Karpas-422 (cell line): ENCODE results near the gene MSX1. TPM values are rescaled to one million over a fixed set of nuclear protein-coding genes. Genes with fewer than 3 reads are reported as not detected.

Experiments
- DNase-seq: peaks from one replicate; pipeline ENCODE4 v3.0.0-alpha.2; 2015
- H2AFZ ChIP-seq: fragments of 200-600 bp; sonication (generic); 2 replicates; pipeline ENCODE4 v1.6.1; 2014; ENCODE audit warnings: antibody characterized with exemption, low read length, mixed read lengths
- H3K27ac ChIP-seq: fragments of 200-600 bp; sonication (generic); 2 replicates; pipeline ENCODE4 v1.5.1; 2014; ENCODE audit warnings: mild to moderate bottlenecking, low read length, moderate library complexity
- H3K27me3 ChIP-seq: fragments of 200-600 bp; sonication (generic); 2 replicates; pipeline ENCODE4 v1.6.1; 2014; ENCODE audit warnings: low read length, mixed read lengths
- H3K36me3 ChIP-seq: fragments of 200-600 bp; sonication (generic); 2 replicates; pipeline ENCODE4 v1.6.1; 2014; ENCODE audit warnings: low read length, mixed read lengths; ENCODE audit not compliant: insufficient read depth
- H3K4me1 ChIP-seq: fragments of 200-600 bp; sonication (generic); 2 replicates; pipeline ENCODE4 v1.6.1; 2014; ENCODE audit warnings: mild to moderate bottlenecking, low read length, mixed read lengths
- H3K4me2 ChIP-seq: fragments of 200-600 bp; sonication (generic); 2 replicates; pipeline ENCODE4 v1.6.1; 2014; ENCODE audit warnings: low read length, low read depth, mild to moderate bottlenecking; ENCODE audit not compliant: poor library complexity, severe bottlenecking
- H3K4me3 ChIP-seq: fragments of 200-600 bp; sonication (generic); 2 replicates; pipeline ENCODE4 v1.5.1; 2014; ENCODE audit warnings: mild to moderate bottlenecking, antibody characterized with exemption, low read length, mixed read lengths
- H3K79me2 ChIP-seq: fragments of 200-600 bp; sonication (generic); 2 replicates; pipeline ENCODE4 v1.6.1; 2014; ENCODE audit warnings: mild to moderate bottlenecking, low read length, mixed read lengths
- H3K9ac ChIP-seq: fragments of 200-600 bp; sonication (generic); 2 replicates; pipeline ENCODE4 v1.6.0; 2014; ENCODE audit warnings: low read length
- H3K9me2 ChIP-seq: fragments of 200-600 bp; sonication (generic), shearing (Covaris generic); replicated peaks from 2 replicates; pipeline ENCODE4 v1.6.0; 2014; ENCODE audit warnings: mild to moderate bottlenecking, low read length, moderate library complexity; ENCODE audit not compliant: insufficient read depth
- H3K9me3 ChIP-seq: fragments of 300-700, 200-600 bp; sonication (generic); 2 replicates; pipeline ENCODE4 v1.6.1; 2014; ENCODE audit warnings: low read length, mixed read lengths
- H4K20me1 ChIP-seq: fragments of 200-600 bp; sonication (generic); 2 replicates; pipeline ENCODE4 v1.6.1; 2014; ENCODE audit warnings: mild to moderate bottlenecking, antibody characterized with exemption, low read length, low read depth; ENCODE audit not compliant: insufficient read depth
- total RNA-seq: library from RNA; depleted of rRNA; stranded (reverse); fragments of >200 nt; shearing (Covaris generic); gene quantifications from 2 replicates; pipeline ENCODE4 v1.2.3, GENCODE V29; 2014; ENCODE audit warnings: low replicate concordance

Gene MSX1
- total RNA-seq, 1 experiment from 2014 or later: 4.5 TPM

DNA sequence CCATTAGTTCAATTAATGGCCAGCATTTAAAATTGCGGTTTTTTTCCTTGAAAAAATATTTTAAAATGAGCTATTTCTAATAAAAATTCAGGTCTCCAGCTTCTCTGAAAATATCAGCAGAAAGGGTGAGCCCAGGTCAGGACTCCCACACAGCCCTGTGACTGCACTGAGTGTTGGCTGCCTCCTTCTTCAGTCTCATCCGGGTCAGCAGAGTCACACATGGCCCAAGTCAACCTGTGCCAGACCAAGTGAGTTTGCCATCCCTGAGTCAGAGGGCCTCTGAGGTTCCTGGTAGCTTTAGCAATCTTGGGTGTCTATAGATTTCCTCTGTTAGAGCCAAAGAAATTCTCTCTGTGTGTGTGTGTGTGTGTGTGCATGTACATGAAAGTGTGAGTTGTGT is 22.1 kb upstream of the MSX1 start:
- no peaks in the 10 kb centered on the region for H4K20me1 ChIP-seq
- no peak overlapping the region for H3K9ac ChIP-seq
- H3K79me2 ChIP-seq: no peaks in the 10 kb centered on the region
- no peak overlapping the region for H3K4me3 ChIP-seq
- H3K36me3 ChIP-seq: no peaks in the 10 kb centered on the region
- H3K4me1 ChIP-seq: no peaks in the 10 kb centered on the region
- no peaks in the 10 kb centered on the region for H3K9me2 ChIP-seq
- no peak overlapping the region for H3K4me2 ChIP-seq
- DNase-seq: no peak
- no peaks in the 10 kb centered on the region for H3K27me3 ChIP-seq
- no peaks in the 10 kb centered on the region for H3K9me3 ChIP-seq
- no peak overlapping the region for H3K27ac ChIP-seq
- H2AFZ ChIP-seq: no peak overlapping the region

DNA sequence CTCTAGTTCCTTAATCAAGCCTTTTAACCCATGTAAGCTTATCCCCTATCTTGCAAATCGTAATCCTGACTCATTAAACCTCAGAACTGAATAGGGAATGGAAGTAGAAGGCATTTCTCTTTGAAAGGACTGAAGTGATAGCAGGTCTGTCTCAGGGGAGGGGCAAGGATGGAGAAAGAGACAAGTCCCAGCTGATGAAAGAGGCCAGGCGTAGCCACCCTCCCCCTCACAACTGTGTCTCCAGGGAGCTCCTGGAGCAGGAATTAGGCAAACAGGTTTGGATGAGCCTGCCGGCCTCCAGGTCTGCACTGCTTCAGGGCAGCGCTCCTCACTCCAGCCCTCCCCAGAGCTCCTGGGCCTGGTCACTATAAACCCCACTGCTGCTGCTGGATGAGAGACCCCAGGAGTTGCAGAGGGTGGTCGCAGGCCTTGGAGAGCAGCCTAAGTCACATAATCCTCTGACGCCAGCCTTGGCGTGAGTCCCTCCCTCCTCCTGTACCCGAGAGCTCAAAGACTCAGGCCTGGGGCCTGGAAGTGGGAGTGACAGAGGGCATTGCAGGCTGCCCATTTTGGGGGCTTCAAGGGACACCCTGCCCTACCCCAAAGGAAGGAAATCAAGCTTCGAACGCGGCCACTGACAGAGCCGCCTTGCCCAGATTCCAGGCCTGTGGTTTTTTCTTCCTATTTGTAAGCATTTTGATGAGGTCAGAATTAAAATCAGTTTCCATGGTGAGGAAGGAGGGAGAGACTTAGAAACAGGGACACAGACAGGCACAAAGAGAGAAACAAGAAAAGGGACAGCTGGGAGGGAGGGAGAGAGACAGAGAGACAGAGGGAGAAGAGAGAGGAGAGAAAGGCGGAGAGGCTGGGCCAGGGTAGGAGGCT is 21.2 kb upstream of the MSX1 start:
- H3K4me2 ChIP-seq: no peak overlapping the region
- no peaks in the 10 kb centered on the region for H3K4me1 ChIP-seq
- H3K36me3 ChIP-seq: no peaks in the 10 kb centered on the region
- no peak overlapping the region for H3K4me3 ChIP-seq
- no peaks in the 10 kb centered on the region for H3K9me2 ChIP-seq
- H3K9me3 ChIP-seq: no peaks in the 10 kb centered on the region
- H3K27ac ChIP-seq: no peak overlapping the region
- no peaks in the 10 kb centered on the region for H4K20me1 ChIP-seq
- H3K27me3 ChIP-seq: no peaks in the 10 kb centered on the region
- no peak overlapping the region for H3K9ac ChIP-seq
- no peak for DNase-seq
- H3K79me2 ChIP-seq: no peaks in the 10 kb centered on the region
- H2AFZ ChIP-seq: no peak overlapping the region

DNA sequence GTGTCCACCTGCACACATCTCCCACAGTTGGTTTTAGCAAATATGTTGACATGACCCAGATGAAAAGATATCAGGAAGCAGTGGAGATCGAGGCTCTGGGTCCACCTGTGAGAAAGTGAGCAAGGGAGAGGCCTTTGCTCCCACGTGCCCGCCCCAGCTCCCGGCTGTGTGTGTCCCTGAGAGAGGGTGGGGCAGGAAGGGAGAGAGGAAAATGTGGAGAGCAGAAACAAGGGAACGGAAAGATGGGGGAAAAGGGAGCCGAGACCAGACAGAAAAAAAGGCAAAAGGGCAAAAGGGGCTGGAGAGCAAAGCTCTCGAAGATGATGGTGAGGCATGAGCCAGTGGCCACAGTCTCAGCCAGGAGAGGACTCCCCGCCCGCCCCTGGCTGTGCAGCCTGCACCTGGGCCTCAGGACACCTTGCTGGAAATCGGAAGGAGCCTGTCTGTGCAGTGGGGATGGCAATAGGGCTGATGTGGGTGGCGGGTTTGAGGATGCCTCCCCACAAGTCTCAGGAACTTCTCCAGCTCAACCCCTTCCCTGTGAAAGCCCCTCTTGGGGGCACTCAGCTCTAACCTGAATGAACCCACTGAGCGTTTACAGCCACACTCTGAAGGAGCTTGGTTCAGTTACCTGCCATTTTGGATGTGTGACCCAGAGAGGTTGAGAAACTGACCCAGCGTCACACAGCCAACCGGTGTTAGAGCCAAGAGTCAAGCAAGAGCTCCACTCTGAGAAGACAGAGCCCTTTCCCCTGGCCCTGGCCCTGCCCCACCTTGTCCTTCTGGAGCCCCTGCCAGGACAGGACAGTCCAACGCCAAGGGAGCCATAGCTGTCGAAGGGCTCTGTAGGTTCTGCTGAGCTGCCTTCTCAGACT is 20.3 kb upstream of the MSX1 start:
- no peaks in the 10 kb centered on the region for H3K36me3 ChIP-seq
- no peak for DNase-seq
- H3K27ac ChIP-seq: no peak overlapping the region
- no peaks in the 10 kb centered on the region for H3K79me2 ChIP-seq
- no peaks in the 10 kb centered on the region for H3K4me1 ChIP-seq
- H2AFZ ChIP-seq: no peak overlapping the region
- H3K9me2 ChIP-seq: no peaks in the 10 kb centered on the region
- no peak overlapping the region for H3K4me3 ChIP-seq
- H3K27me3 ChIP-seq: no peaks in the 10 kb centered on the region
- no peak overlapping the region for H3K9ac ChIP-seq
- no peak overlapping the region for H3K4me2 ChIP-seq
- H4K20me1 ChIP-seq: no peaks in the 10 kb centered on the region
- H3K9me3 ChIP-seq: no peaks in the 10 kb centered on the region

DNA sequence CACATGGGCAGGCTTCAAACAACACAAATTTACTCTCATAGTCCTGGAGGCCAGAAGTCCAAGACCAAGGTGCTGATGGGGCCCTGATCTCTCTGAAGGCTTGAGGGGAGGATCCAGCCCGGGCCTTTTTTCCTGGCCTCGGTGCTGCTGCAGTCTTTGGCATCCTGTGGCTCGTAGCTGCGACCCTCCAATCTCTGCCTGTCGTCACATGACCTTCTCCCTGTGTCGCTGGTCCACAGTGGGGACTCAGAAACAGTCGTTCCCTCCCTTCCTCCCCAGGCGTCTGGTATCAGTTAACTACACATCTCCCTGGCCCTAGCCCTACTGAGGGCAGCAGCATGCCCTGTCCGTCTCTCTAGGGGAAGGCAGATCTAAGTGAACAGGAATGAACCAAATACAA is 19.1 kb upstream of the MSX1 start:
- H3K9me3 ChIP-seq: no peaks in the 10 kb centered on the region
- no peaks in the 10 kb centered on the region for H3K4me1 ChIP-seq
- no peaks in the 10 kb centered on the region for H3K9me2 ChIP-seq
- no peaks in the 10 kb centered on the region for H3K79me2 ChIP-seq
- no peak overlapping the region for H3K4me2 ChIP-seq
- H3K4me3 ChIP-seq: no peak overlapping the region
- no peaks in the 10 kb centered on the region for H4K20me1 ChIP-seq
- no peak overlapping the region for H3K27ac ChIP-seq
- H3K36me3 ChIP-seq: no peaks in the 10 kb centered on the region
- no peaks in the 10 kb centered on the region for H3K27me3 ChIP-seq
- H2AFZ ChIP-seq: no peak overlapping the region
- no peak overlapping the region for H3K9ac ChIP-seq
- no peak for DNase-seq

DNA sequence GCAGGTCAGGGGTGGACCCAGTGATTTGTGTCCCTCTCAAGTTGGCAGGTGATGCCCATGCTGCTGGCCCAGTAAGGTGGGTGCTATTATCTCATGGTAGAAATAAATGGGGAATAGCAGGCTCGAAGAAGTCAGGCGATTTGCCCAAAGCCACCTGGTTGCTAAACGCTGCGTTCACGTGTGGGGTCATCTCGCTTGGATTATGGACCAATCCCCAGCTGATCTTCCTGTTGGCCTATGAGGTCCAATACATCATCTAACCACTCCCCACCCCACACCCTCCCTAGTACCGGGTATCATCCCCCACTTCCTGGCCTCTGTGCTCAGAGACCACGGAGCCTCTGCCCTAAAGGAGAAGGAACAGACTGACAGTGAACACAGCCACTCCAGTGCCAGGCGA is 18.3 kb upstream of the MSX1 start:
- Histone ChIP-seq H3K9ac (no peak overlapping the region), H3K9me2 (no peaks in the 10 kb centered on the region), H3K79me2 (no peaks in the 10 kb centered on the region), H3K4me1 (no peaks in the 10 kb centered on the region), H3K4me2 (no peak overlapping the region), H4K20me1 (no peaks in the 10 kb centered on the region), H3K4me3 (no peak overlapping the region), H2AFZ (no peak overlapping the region), H3K9me3 (no peaks in the 10 kb centered on the region), H3K27me3 (no peaks in the 10 kb centered on the region), H3K36me3 (no peaks in the 10 kb centered on the region), H3K27ac (no peak overlapping the region)
- DNase-seq: no peak

DNA sequence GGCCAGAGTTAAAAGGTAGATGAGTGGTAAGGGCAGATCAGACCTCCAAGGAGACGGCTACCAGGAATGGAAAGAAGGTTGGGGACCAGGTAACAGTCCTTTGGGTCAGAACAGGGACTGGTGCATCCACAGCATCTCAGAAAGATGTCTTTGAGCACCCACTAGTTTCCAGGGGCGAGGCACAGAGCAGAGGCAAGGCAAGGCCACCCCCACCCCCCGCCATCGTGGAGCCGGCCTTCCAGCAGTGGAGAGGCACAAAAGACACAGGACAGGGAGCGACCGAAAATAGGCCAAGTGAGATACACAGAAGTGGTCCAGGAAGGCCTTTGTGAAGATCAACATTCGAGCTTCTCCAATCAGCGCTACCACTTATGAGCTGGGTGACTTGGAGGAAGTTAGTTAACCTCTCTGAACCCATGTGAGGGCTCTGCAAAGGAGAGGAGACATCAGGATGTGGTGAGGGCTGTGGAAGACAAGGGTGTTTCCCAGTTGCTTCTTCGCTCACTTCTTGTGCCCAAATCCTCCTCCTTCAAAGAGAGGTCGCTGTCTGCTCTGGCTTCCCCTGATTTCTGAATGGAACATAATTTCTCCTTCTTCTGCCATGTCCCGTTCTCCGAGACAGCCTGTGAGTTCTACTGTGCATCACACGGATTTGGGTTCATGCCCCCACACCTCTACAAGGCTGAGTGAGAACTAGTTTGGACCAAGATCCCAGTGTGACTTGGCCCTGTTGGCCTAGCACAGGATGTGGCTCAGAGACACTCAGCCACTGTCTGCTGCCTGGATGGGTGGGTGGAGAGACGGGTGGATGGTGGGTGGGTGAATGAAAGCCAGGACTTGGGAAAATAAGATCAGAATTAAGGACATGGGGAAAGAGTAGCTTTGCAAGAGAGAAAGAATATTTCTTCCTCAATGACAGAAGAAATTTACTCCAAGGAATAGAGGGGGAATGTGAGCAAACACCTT is 16.7 kb upstream of the MSX1 start:
- Histone ChIP-seq H3K79me2 (no peaks in the 10 kb centered on the region), H3K4me3 (no peak overlapping the region), H3K27ac (no peak overlapping the region), H3K9me3 (no peaks in the 10 kb centered on the region), H3K9ac (no peak overlapping the region), H4K20me1 (no peaks in the 10 kb centered on the region), H2AFZ (no peak overlapping the region), H3K27me3 (no peaks in the 10 kb centered on the region), H3K9me2 (no peaks in the 10 kb centered on the region), H3K4me1 (no peaks in the 10 kb centered on the region), H3K4me2 (no peak overlapping the region), H3K36me3 (no peaks in the 10 kb centered on the region)
- no peak for DNase-seq

DNA sequence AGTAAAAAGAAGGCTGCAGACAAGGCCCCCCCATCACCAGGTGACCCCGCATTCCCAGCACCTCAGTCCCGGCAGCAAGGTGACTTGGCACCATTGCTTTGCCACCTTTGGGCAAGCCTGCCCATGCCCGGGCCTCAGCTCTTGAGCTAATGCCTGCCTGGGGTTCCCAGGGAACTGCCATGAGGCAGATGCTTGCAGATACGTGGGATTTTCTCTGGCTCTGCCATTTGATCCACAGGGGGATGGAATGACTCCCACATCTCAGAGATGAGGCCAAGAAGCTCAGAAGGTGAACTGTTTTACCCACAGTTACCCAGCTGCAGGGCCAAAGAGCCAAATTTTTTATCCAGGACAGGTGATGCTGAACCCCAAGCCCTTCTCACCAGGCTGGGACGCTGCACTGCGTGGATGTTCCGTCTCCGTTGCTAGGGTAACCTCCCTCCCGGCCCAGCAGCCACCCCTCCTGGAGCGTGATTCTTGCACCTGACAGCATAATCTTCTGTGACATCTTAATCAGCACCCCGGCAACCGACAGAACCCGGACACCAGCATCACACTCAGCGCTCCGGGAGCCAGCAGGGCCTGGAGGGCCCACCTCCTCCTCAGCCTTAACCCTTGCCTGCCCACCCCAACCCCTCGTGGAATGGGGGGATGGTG is 15.7 kb upstream of the MSX1 start:
- Histone ChIP-seq H3K4me2 (no peak overlapping the region), H3K9ac (no peak overlapping the region), H4K20me1 (no peaks in the 10 kb centered on the region), H3K9me3 (no peaks in the 10 kb centered on the region), H3K27ac (no peak overlapping the region), H3K36me3 (no peaks in the 10 kb centered on the region), H2AFZ (no peak overlapping the region), H3K27me3 (no peaks in the 10 kb centered on the region), H3K9me2 (no peaks in the 10 kb centered on the region), H3K4me1 (no peaks in the 10 kb centered on the region), H3K4me3 (no peak overlapping the region), H3K79me2 (no peaks in the 10 kb centered on the region)
- no peak for DNase-seq
